ENCODE results near the gene EHMT1. TPM values are rescaled to one million over a fixed set of nuclear protein-coding genes. Genes with fewer than 3 reads are reported as not detected.

The EHMT1 gene
- total and polyA plus RNA-seq, 9 of the 15 experiments (the other 6 are each of a cell fraction or from before 2014, with no cell fraction given) = 2.2 to 76.0 (median 36.4) TPM

- in situ Hi-C loops (cut with MboI) = no loop called here
- no peak overlapping the region for H3K4me3 ChIP-seq
- FAIRE-seq = peak; percentile 76
- no peaks in the 10 kb centered on the region for H3K9me1 ChIP-seq (ENCODE audit: control insufficient read depth, insufficient read depth, low read length)
- H3K4me1 ChIP-seq (replicated peaks in 1 of 2; ENCODE audit: control insufficient read depth in 2 of 2, insufficient read depth in 2 of 2, low read length in 2 of 2) = peaks cover 21 to 39% of the 10 kb centered on the region in 2 experiments; a peak in 4 of 5 replicates
- no peaks in the 10 kb centered on the region for H3K27me3 ChIP-seq (ENCODE audit: control insufficient read depth in 2 of 2, insufficient read depth in 2 of 2, low read length in 2 of 2)
- H3K36me3 ChIP-seq (ENCODE audit: control insufficient read depth, insufficient read depth, low read length) = no peaks in the 10 kb centered on the region
- ATAC-seq = no peak
- 15% methylated on average over 3 of the region's 3 CpGs for WGBS (ENCODE audit: insufficient coverage, low coverage, missing lambda C conversion rate)
- no TSS peak for BruUV-seq (replicated peaks)
- no peak overlapping the region for H3K4me2 ChIP-seq (ENCODE audit: insufficient read depth, low read length)
- CTCF ChIA-PET (ENCODE audit: low intra/inter-chr PET ratio) = no interaction called here
- peaks cover 16% of the 10 kb centered on the region for H3K79me2 ChIP-seq (ENCODE audit: control insufficient read depth, insufficient read depth, low read length)
- peak in 1 of 4 experiments; percentile 42 for DNase-seq (ENCODE audit: extremely low read depth in 1 of 4, low spot score in 3 of 4)
- POLR2A ChIA-PET = interaction anchor here (0.6 to 3.2 kb wide), 3 partner anchors 11 to 854 kb away, joined by 3 to 28 read pairs (median 5); partner anchors contain the start of genes EHMT1, LCN6 and ZMYND19
- no peaks in the 10 kb centered on the region for H3K9me3 ChIP-seq (replicated peaks; ENCODE audit: control insufficient read depth, insufficient read depth, low read depth, low read length)
- H4K20me1 ChIP-seq (replicated peaks; ENCODE audit: control insufficient read depth, insufficient read depth, low read length) = peaks cover 7% of the 10 kb centered on the region; the same call in 1 of the 2 replicates
- no peak overlapping the region for H3K27ac ChIP-seq (ENCODE audit: extremely low read depth, low read depth, low read length)
- H3K9ac ChIP-seq (ENCODE audit: insufficient read depth in 1 of 2, low read depth in 2 of 2, low read length in 2 of 2) = peak overlapping the region; percentile 9 to 77; a peak in 2 of 4 replicates
- no peak for TF ChIP-seq HNRNPLL (IDR thresholded peaks at IDR 0.05; ENCODE audit: low read depth, low read length, poor library complexity, severe bottlenecking)
- no peak for TF ChIP-seq HMG20B (CRISPR knock-in tag; IDR thresholded peaks at IDR 0.05)
- no peak for TF ChIP-seq ZNF444 (CRISPR knock-in tag; IDR thresholded peaks at IDR 0.05)
- no peak for TF ChIP-seq TFAM (CRISPR knock-in tag; conservative IDR thresholded peaks at IDR 0.05)
- TF ChIP-seq CBFA2T3 (IDR thresholded peaks at IDR 0.05) = 0 out of 2 replicates have a peak, but pooled peaks have one; percentile 16
- no peak for TF ChIP-seq ZNF311 (CRISPR knock-in tag; IDR thresholded peaks at IDR 0.05)
- TF ChIP-seq OTX1 (CRISPR knock-in tag; IDR thresholded peaks at IDR 0.05) = no peak
- TF ChIP-seq ZNF197 (CRISPR knock-in tag; IDR thresholded peaks at IDR 0.05; ENCODE audit: low read depth) = no peak
- no peak for TF ChIP-seq CBX3 (IDR thresholded peaks at IDR 0.05; ENCODE audit: borderline replicate concordance in 1 of 2, low read length in 2 of 2)
- no peak for TF ChIP-seq USF2 (CRISPR knock-in tag; IDR thresholded peaks at IDR 0.05)
- 0 out of 6 replicates have a peak, but pooled peaks of 2 of the 3 experiments have one; percentile 7 to 22 for TF ChIP-seq CTCF (IDR thresholded peaks at IDR 0.05 in 2 of 3, conservative IDR thresholded peaks at IDR 0.05 in 1 of 3; ENCODE audit: insufficient read depth in 2 of 3, low read depth in 1 of 3, low read length in 3 of 3)
- TF ChIP-seq E2F4 (CRISPR knock-in tag; IDR thresholded peaks at IDR 0.05; ENCODE audit: low read depth) = no peak
- TF ChIP-seq SMAD4 (CRISPR knock-in tag; conservative IDR thresholded peaks at IDR 0.05) = no peak
- intact Hi-C loops (cut with micrococcal nuclease) = no loop called here
- H2AFZ ChIP-seq (ENCODE audit: low read depth, low read length) = peak overlapping the region; percentile 5
Observed at GRCh38 chr9:137602661-137603060, 16.1 kb upstream of the EHMT1 start.
